ENCODE results near the gene GJC2. TPM values are rescaled to one million over a fixed set of nuclear protein-coding genes. Genes with fewer than 3 reads are reported as not detected.

The GJC2 gene
- total RNA-seq, 1 experiment from 2014 or later = 0.76 TPM

GRCh38 chr1:228118040-228118439, 31.7 kb upstream of the GJC2 start:
- peak; percentile 67; the same call in 1 of the 2 replicates for TF ChIP-seq CBX3 (IDR thresholded peaks at IDR 0.05; ENCODE audit: low read depth)
- no peak for TF ChIP-seq RAD21 (IDR thresholded peaks at IDR 0.05; ENCODE audit: low read depth)
- no peak for TF ChIP-seq FOSL1 (IDR thresholded peaks at IDR 0.05; ENCODE audit: low read depth)
- no peak for TF ChIP-seq SP1 (IDR thresholded peaks at IDR 0.05; ENCODE audit: low read depth)
- no peak for TF ChIP-seq CEBPB (IDR thresholded peaks at IDR 0.05; ENCODE audit: low read depth)
- TF ChIP-seq POLR2A (IDR thresholded peaks at IDR 0.05; ENCODE audit: borderline replicate concordance, extremely low read depth, insufficient read depth, insufficient read length) = no peak
- TF ChIP-seq, protein P1, sequence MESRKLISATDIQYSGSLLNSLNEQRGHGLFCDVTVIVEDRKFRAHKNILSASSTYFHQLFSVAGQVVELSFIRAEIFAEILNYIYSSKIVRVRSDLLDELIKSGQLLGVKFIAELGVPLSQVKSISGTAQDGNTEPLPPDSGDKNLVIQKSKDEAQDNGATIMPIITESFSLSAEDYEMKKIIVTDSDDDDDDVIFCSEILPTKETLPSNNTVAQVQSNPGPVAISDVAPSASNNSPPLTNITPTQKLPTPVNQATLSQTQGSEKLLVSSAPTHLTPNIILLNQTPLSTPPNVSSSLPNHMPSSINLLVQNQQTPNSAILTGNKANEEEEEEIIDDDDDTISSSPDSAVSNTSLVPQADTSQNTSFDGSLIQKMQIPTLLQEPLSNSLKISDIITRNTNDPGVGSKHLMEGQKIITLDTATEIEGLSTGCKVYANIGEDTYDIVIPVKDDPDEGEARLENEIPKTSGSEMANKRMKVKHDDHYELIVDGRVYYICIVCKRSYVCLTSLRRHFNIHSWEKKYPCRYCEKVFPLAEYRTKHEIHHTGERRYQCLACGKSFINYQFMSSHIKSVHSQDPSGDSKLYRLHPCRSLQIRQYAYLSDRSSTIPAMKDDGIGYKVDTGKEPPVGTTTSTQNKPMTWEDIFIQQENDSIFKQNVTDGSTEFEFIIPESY (IDR thresholded peaks at IDR 0.05; ENCODE audit: extremely low read depth, insufficient replicate concordance, low read length) = no peak
- Histone ChIP-seq H3K9me3 (ENCODE audit: control insufficient read depth in 1 of 2, insufficient read depth in 1 of 2, low read depth in 1 of 2, low read length in 2 of 2) (peaks cover 0 to 5% of the 10 kb centered on the region in 2 experiments; a peak in 2 of 4 replicates), H3K79me2 (ENCODE audit: insufficient read depth, low read length) (no peaks in the 10 kb centered on the region), H3K27me3 (ENCODE audit: insufficient read depth, low read length) (no peaks in the 10 kb centered on the region), H3K4me3 (replicated peaks in 1 of 2; ENCODE audit: low read depth in 1 of 2, low read length in 2 of 2) (no peak overlapping the region), H3K36me3 (ENCODE audit: control insufficient read depth in 1 of 2, insufficient read depth in 2 of 2, low read length in 2 of 2) (no peaks in the 10 kb centered on the region), H4K20me1 (ENCODE audit: insufficient read depth) (no peaks in the 10 kb centered on the region), H3K4me2 (ENCODE audit: low read length) (no peak overlapping the region), H3K27ac (ENCODE audit: low read depth, low read length) (no peak overlapping the region), H3K4me1 (ENCODE audit: control insufficient read depth in 1 of 2, insufficient read depth in 2 of 2, low read length in 2 of 2) (no peaks in the 10 kb centered on the region), H3K9me2 (ENCODE audit: insufficient read depth) (no peaks in the 10 kb centered on the region), H3K9ac (ENCODE audit: low read length) (no peak overlapping the region), H2AFZ (ENCODE audit: low read depth, low read length, poor library complexity, severe bottlenecking) (no peak overlapping the region)
- CTCF ChIA-PET = no interaction called here
- DNase-seq (ENCODE audit: low read depth, low spot score) (no peak), ATAC-seq (no peak)
- RAD21 ChIA-PET (ENCODE audit: low non-redundant PET in 1 of 2, low total read pairs in 2 of 2, uncharacterized antibody in 2 of 2, unreplicated experiment in 2 of 2) = no interaction called here
- POLR2A ChIA-PET = no interaction called here
- no TSS peak for BruUV-seq (replicated peaks)
- intact Hi-C loops (cut with micrococcal nuclease) = no loop called here

DNA sequence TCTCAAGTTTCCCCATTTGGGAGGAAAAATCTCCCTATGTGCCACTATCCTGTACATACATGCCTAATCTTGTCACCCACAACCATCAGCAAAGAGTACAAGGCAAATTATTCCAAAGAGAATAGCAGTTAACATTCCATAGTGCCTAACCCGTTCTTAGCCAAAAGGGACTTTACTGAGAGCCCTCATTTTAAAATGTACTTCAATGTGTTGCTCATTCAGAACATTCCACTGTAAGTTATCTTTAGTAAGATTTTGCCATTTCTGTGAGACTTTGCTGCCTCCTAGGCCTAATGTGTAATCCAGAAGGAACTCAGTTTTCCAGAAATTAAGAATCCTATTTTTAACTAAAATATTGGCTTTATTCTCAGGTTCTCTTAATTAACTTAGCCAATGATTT, 29.4 kb upstream of the GJC2 start:
- ATAC-seq (no peak), DNase-seq (ENCODE audit: low read depth, low spot score) (no peak)
- H2AFZ ChIP-seq (ENCODE audit: low read depth, low read length, poor library complexity, severe bottlenecking) = no peak overlapping the region
- ChIA-PET CTCF (interaction anchor here (2.5 kb wide), 1 partner anchor 10 kb away, joined by 8 read pairs; no protein-coding TSS in a partner anchor), RAD21 (ENCODE audit: low non-redundant PET in 1 of 2, low total read pairs in 2 of 2, uncharacterized antibody in 2 of 2, unreplicated experiment in 2 of 2) (no interaction called here), POLR2A (no interaction called here)
- no peak overlapping the region for H3K9ac ChIP-seq (ENCODE audit: low read length)
- no peak overlapping the region for H3K4me3 ChIP-seq (replicated peaks in 1 of 2; ENCODE audit: low read depth in 1 of 2, low read length in 2 of 2)
- H4K20me1 ChIP-seq (ENCODE audit: insufficient read depth) = no peaks in the 10 kb centered on the region
- H3K36me3 ChIP-seq (ENCODE audit: control insufficient read depth in 1 of 2, insufficient read depth in 2 of 2, low read length in 2 of 2) = no peaks in the 10 kb centered on the region
- no peaks in the 10 kb centered on the region for H3K27me3 ChIP-seq (ENCODE audit: insufficient read depth, low read length)
- no TSS peak for BruUV-seq (replicated peaks)
- H3K4me1 ChIP-seq (ENCODE audit: control insufficient read depth in 1 of 2, insufficient read depth in 2 of 2, low read length in 2 of 2) = no peaks in the 10 kb centered on the region
- H3K4me2 ChIP-seq (ENCODE audit: low read length) = no peak overlapping the region
- H3K9me3 ChIP-seq (ENCODE audit: control insufficient read depth in 1 of 2, insufficient read depth in 1 of 2, low read depth in 1 of 2, low read length in 2 of 2) = peaks cover 0 to 5% of the 10 kb centered on the region in 2 experiments; a peak in 2 of 4 replicates
- H3K27ac ChIP-seq (ENCODE audit: low read depth, low read length) = no peak overlapping the region
- intact Hi-C loops (cut with micrococcal nuclease) = no loop called here
- no peaks in the 10 kb centered on the region for H3K79me2 ChIP-seq (ENCODE audit: insufficient read depth, low read length)
- no peaks in the 10 kb centered on the region for H3K9me2 ChIP-seq (ENCODE audit: insufficient read depth)
- no peak for TF ChIP-seq EZH2phosphoT487 (IDR thresholded peaks at IDR 0.05; ENCODE audit: borderline replicate concordance)
- TF ChIP-seq SIN3A (IDR thresholded peaks at IDR 0.05; ENCODE audit: low read depth) = no peak
- no peak for TF ChIP-seq ZNF274 (IDR thresholded peaks at IDR 0.05; ENCODE audit: low read depth, low read length)
- TF ChIP-seq ZFX (IDR thresholded peaks at IDR 0.05) = no peak
- no peak for TF ChIP-seq ATF3 (IDR thresholded peaks at IDR 0.05)
- TF ChIP-seq, protein P1 (IDR thresholded peaks at IDR 0.05; ENCODE audit: extremely low read depth, insufficient replicate concordance, low read length) = no peak
- TF ChIP-seq EZH2 (IDR thresholded peaks at IDR 0.05) = no peak
- no peak for TF ChIP-seq YY1 (IDR thresholded peaks at IDR 0.05; ENCODE audit: extremely low read depth, insufficient replicate concordance, low read depth, low read length)
- TF ChIP-seq POLR2AphosphoS5 (IDR thresholded peaks at IDR 0.05; ENCODE audit: low read depth, low read length) = no peak
- TF ChIP-seq CEBPB (IDR thresholded peaks at IDR 0.05; ENCODE audit: low read depth) = no peak
- TF ChIP-seq CBX3 (IDR thresholded peaks at IDR 0.05; ENCODE audit: low read depth) = no peak
- TF ChIP-seq SP1 (IDR thresholded peaks at IDR 0.05; ENCODE audit: low read depth) = no peak
- TF ChIP-seq MAX (IDR thresholded peaks at IDR 0.05) = no peak
- TF ChIP-seq SRF (IDR thresholded peaks at IDR 0.05; ENCODE audit: low read depth) = no peak
- TF ChIP-seq POLR2A (IDR thresholded peaks at IDR 0.05; ENCODE audit: borderline replicate concordance, extremely low read depth, insufficient read depth, insufficient read length) = no peak
- no peak for TF ChIP-seq FOSL1 (IDR thresholded peaks at IDR 0.05; ENCODE audit: low read depth)

Data from HCT116 (cell line).